NCI-H187 treated with DMSO at 0.1 percent for 48 hours (cell line): ENCODE results near the gene NDUFA8.
"Not testable (repeated sequence)": the region's sequence is repeated elsewhere in the genome, so short reads cannot be mapped to it uniquely, and the experiment has no call there.

Source experiments
- DNase-seq: peaks from one replicate; lab custom pipeline; 2025; lab: John Stamatoyannopoulos, UW

The NDUFA8 gene

DNA sequence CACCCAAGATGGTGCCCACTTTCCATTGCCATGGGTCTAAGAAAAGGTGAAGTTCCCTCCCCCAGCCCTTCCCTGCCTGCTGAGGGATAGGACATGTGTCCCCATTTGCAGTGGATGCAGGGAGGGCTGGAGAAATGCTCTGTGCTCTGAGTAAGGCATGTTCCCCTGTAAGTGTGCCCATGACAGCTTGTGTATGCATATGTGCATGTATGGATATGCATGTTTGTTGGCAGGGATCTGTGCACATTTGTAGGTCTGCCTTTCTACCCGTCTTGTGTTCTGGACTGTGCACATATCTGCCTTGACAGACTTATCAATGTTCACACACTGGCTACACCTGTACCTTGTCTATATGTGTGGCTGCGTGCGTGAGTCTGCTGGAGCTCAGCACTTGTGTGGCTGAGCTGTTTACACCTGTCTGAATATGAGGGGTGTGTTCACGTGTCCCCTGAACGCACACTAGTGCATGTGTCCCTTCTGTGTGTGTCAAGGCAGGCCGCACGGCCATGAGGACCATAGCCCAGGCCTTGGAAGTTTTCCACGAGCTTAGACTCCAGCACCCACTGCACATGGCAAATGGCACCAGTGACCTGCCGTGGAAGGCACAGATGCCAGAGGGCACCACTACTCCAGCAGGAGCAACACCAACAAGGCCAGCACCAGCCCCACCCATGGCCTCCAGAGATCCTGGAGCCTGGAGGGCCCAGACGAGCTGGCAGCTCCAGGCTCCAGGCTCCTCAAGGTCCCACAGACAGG is 39.1 kb downstream of the NDUFA8 start:
- no peak for DNase-seq

DNA sequence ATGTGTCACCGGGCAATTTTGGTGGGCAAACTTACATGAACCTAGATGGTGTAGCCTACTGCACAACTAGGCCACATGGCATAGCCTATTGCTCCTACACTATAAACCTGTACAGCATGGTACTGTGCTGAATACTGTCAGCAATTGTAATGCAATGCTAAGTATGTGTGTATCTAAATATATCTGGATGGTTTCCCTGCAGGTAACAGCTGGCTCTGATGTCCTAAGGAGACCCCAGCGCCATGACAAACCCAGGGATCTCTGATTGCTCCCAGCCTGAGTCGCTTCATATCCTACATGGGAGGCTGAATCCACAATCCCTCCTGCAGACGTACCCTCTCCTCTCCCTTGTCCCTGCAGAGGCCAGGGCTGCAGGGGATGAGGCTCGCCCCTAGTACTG is 39.9 kb downstream of the NDUFA8 start:
- DNase-seq: no peak

DNA sequence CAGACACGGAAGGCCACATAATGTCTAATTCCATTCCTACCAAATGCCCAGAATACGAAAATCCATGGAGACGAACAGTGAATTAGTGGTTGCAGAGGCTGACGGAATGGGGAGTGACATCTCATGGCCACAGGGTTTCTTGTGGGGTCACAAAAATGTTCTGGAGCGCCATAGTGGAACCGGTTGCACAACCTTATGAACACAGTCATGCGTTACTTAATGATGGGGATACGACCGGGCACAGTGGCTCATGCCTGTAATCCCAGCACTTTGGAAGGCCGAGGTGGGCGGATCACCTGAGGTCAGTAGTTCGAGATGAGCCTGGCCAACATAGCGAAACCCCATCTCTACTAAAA is 40.4 kb downstream of the NDUFA8 start:
- no peak for DNase-seq

DNA sequence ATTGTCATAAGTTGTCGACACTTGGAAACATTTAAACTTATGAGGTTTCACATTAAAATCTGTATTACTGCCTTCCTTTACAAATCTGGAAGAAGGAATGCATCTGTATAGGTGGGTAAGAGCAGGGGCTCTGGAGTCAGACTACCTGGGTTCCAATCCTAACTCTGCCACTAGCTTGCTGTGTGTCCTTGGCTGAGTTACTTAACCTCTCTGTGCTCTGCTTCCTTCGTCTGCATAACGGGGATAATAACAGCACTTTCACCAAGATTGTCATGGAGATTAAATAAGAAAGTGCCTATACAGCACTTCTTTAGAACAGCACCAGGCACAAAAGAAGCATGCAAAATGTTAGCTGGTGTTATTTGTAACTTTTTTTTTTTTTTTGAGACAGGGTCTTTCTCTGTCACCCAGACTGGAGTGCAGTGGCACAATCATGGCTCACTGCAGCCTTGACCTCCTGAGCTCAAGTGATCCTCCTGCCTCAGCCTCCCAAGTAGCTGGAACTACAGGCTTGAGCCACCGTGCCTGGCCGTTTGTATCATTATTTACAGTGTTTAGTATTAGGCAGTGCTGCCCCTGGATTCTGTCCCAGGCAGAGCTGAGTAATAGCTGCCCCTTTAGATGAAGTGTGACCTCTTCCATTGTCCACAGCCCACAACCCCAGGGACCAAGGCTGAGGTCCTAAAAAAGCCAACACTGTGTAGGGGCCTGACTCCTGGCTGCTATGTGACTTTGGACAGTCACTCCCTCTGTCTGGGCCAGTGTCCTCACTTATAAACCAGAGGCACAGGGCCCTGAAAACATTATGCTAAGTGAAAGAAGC is 41.0 kb downstream of the NDUFA8 start:
- no peak for DNase-seq

DNA sequence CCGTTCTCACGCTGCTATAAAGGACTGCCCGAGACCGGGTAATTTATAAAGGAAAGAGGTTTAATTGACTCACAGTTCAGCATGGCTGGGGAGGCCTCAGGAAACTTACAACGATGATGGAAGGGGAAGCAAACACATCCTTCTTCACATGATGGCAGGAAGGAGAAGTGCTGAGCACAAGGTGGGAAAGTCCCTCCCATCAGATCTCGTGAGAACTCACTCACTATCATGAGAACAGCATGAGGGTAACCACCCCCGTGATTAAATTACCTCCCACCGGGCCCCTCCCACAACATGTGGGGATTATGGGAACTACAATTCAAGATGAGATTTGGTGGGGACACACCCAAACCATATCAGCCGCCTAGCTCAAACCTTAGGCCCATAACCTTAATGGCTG is 42.3 kb downstream of the NDUFA8 start:
- DNase-seq: not testable (repeated sequence)

DNA sequence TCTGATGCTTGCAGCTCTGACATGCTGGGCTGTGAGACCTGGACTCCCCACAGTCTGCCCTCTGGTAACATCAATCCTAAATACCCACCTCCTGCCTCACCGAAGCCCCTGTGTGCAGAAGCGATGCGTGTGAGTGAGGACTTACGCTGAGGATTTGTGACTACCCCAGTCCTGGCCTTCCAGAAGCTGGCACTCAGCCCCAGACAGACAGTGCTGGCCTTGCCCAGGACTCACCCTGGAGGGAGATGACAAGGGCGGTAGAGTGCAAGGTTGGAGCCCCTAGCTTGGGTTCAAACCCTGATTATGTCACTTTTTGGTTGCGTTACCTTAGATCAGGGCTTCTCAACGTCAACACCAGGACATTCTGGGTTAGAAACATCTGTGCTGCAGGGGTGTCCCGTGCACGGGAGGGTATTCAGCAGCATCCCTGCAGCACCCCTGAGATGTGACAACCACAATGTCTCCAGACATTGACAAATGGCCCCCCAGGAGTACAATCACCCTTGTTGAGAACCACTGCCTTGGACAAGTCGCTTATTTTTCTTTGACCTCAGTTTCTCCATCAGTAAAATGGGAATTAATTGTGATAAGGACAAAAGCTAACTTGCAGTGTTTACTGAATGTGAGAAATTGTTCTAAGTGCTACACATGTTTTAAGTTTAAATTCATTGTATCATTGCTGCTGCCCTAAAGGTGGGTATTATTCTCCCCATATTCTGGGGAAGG is 43.0 kb downstream of the NDUFA8 start:
- DNase-seq: no peak

DNA sequence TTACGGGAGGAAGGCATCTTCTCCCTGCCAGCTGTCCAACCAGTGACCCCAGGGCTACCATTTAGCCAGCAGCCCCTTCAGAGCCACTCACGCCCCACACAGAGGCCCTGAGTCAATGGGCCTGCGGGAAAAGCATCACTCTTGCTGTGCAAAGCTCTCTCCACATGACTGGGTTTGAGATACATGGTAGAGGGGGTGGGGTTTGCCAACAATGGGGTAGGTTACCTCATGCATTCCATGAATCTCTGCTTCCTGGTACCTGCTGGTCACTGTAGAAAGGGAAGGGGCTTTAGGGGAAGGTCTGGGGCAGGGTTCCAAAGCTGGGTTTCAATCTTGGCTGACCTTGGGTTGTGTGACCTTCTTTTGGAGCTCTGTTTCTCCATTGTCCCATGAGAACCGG is 43.5 kb downstream of the NDUFA8 start:
- DNase-seq: no peak

DNA sequence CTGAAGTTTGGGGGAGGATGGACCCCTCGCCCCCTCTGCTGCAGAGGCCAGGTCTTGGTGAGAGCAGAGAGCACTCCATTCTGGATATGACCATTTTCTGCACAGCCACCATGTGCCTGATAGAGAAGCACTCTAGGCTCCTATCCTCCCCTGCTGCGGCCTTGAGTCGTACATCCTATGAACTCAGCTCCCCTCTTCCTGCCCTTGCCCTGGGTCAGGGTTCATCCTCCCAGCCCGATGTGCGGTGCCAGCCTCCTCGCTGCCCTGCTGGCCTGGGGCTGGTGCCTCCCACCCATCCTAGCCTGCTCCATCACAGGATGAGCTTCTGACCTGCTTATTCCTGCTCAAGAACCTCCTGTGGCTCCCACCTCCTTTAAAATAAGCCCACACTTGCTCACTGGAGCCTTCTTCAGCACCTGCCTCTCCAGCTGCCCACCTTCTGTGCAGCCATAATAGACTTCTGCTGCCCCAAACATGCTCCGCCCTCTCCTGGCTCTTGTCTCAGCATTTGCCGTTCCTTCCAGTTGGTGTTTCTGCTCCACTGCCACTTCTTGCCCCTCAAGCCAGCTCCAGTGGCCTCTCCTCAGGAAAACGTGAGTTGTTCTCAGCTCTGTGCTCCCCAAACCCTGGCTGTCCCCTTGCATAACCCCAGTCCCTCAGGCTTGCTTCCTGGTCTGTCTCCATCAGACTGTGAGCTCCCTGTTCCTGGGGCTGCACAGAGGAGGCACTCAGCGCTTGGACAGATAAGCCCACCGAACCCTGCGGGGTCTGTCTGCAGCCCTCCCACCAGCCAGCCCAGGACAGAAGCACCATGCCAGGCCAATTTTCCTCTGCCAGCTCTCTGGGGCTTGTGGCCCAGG is 44.2 kb downstream of the NDUFA8 start:
- no peak for DNase-seq

DNA sequence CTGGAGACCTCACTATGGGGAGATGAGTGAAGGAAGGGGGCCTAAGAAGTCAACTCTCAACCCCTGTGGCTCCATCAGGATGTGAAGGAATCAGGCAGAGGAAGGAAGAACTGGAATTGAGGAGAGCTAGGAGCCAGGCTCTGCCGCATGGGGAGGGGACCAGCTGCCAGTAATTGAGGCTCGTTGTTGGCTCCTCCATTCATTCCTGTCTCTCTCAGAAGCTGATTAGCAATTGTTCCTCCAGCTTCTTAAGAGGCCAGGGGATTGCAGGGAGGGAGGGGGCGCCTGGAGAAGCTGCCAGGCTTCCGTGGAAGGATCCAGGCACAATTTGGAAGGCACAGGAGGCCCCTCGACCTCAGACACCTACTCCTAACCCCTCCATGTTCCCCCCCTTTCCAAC is 46.0 kb downstream of the NDUFA8 start:
- no peak for DNase-seq

DNA sequence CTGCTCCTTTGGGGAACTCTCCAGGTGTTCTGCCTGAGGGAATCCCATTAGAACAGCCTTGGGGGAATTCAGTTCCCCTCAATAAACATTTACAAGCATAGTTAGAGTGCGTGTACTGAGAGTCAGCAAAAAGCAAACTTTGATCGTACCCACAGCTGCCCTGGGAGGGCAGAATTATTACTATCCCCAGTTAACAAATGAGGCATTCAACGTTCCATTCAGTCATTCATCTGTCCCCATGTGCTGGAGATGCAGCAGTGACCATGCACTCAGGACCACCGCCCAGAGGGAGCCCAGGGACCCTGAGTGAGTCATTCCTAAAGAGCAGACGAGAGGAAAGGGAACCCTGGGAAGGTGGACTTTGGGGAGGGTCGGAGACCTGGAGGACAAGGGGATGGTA is 47.3 kb downstream of the NDUFA8 start:
- no peak for DNase-seq

DNA sequence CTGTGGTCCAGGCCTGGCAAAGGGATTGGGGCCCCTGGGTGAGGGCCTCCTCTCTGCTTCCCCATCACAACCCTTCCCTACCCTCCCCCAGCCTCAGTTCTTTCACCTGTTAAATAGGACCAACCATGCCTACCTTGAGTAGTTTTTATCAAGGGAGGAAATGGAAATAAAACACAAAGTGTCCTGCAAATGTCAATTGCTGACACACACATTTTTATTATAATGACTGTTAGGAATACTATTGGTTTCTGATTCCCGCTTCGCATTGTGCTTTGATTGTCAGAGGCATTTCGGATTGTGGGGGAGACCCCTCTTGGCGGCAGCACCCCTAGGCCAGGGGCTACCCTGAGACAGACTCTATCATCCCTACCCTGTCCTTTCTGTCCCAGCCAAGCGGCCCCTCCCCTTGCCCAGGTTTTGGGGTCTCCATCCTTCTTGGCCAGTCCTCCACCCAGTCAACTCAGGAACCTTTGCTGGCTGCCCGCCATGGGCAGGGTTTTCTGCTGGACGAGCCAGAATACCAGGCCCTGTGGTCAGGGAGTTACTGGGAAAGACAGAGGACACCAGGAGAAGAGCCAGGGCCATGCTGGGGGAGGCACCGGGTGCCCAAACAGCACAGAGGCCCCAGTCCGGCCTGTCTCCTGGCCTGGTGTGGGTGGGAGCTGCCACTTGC is 48.0 kb downstream of the NDUFA8 start:
- no peak for DNase-seq

DNA sequence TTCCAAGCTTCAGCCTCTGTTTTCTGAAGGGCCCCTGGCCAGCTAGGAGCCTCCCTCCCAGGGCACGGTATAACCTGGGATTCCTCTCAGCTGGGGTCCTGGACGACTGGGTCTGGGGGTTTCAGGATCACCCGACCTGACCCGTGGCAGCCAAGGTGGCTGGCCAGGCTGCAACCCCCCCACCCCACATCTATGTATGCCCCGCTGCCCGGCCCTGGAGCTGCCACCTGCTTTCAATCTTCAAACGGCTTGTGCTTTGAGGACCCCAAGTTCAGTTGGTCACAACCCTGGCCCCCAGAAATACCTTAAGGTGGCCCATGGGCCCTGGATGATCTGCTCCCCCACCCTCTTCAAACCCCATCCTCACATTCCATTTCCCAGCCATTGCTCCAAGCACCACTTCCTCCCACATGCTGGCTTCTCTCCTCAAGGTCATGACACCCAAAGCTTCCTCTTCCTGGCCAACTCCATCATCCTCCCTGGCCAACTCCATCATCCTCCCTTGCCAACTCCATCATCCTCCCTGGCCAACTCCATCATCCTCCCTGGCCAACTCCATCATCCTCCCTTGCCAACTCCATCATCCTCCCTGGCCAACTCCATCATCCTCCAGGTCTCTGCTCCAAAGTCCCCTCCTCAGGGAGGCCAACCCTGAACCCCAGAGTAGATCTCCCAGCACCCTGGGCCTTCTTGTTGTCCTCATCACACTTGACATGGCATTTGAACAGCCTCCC is 49.3 kb downstream of the NDUFA8 start:
- no peak for DNase-seq

DNA sequence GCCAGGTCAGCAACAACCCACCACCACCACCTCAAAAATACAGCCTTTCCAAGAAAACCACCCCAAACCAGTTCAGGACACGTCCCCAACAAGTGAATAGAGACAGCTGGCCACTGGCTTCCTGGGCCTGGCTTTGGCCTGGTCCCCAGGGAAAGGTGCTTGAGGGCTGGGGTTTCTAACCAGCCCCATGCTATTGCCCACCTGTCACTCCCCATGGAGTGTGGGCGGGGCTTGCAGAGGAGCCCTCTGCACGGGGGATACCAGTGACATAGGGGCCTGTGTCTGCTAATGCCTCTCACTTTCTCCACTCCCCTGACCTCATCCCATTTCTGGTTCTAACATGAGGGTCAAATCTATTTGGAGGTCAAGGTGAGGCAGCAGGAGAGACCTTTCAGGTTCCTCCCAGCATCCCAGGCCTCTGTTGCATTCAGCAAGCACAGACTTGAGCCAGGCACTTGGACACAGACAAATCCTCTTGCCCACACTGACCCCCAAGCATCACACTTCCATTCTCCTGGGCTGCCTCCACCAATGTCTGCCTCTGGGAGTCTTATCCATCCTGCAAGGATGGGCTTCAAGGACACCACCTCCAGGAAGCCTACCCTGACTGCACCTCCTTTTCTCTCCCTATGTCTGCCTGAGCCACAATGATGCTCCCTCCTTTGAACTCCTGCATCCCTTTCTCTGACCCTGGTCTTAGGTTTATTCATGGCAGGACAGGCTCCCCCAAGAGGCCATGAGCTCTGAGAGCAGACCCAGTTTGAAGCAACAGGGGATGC is 50.4 kb downstream of the NDUFA8 start:
- DNase-seq: no peak

DNA sequence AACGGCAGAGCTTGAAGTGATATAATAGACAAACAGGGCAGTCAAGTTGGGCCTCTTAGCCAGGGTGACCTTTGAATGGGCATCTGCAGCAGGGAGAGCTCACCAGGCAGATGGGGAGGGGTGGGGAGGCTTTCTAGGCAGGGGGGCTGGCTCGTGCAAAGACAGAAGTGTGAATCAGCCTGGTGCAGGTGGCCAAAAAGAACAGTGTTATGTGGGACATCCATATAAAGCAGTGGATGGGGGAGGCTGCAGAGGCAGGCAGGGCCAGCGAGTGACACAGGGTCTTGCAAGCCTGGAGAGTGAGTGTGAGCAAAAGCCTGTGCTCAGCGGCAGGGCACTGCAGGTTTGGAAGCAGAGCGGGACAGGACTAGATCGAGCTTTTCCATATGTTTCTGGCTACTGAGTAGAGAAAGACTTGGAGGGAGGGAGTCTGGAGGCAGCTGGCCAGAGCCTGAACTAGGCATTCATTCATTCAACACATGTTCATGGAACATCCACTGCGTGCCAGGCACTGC is 52.2 kb downstream of the NDUFA8 start:
- no peak for DNase-seq

DNA sequence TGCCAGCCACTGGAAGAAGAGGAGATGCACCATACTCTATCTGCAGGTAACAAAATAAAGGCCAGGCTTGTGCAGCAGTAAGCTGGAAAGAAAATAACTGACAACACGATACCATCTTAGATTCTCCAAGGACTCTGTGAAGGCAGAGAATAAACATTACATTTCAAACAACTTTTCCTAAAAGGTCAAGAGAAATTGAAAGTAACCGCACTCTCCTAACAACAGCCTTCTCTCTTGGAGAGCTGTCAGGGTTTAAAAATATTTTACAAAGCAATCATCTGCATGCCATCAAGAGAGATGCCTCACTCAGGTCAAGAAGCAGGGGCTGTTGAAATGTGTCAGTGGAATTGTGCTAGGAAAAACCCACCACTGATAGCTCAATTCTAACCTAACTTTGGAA is 53.0 kb downstream of the NDUFA8 start:
- no peak for DNase-seq

DNA sequence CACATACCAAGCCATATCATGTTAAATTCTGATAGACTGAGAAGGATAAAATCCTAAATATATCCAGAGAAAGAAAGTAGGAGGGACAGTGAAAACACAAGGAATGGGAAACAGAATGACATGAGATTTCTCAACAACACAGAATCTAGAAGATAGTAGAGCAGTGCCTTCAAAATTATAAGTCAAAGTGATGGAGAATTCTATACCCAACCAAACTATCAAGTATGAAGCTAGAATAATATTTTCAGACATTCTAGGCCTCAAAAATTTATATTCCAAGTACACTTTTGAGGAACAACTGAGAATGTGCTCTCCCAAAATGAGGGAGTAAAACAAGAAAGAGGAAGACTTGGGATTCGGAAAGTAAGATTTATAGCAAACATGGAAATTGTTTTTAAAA is 55.6 kb downstream of the NDUFA8 start:
- no peak for DNase-seq

DNA sequence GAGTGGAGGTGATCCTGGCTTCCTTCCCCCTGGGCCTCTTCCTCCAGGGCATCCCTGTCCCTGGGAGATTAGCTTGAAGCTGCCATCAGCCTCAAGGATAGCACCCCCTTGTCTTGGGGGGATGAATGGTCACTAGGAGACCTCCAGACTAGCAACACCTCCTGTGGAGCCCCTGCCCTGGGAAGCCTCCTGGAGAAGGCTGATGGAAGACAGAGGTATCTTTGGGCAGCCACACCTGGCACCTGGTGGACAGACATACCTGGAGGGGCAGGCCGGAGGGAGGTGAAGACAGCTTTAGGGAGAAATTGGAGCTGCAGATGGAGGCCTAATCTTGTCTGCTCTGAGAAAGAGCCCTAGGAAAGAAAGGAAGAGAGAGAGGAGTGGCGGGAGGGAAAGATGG is 57.4 kb downstream of the NDUFA8 start:
- DNase-seq: no peak

DNA sequence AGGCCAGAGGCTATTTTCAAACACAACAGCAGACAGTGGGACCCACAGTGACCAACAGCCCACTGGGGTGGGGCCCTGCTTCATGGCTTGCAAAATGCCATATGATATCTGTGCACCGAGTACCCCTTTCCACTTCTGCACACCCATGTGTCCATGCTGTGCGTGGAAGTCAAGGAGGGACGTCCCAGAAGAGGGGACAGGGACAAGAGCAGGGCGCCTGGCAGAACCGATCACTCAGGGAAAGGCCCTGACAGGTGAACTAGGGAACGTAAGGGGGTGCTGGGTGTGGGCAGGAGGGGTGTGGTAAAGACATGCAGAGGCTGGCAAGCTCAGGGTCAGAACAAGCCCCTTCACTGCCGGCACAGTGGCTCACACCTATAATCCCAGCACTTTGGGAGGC is 58.8 kb downstream of the NDUFA8 start:
- DNase-seq: no peak

DNA sequence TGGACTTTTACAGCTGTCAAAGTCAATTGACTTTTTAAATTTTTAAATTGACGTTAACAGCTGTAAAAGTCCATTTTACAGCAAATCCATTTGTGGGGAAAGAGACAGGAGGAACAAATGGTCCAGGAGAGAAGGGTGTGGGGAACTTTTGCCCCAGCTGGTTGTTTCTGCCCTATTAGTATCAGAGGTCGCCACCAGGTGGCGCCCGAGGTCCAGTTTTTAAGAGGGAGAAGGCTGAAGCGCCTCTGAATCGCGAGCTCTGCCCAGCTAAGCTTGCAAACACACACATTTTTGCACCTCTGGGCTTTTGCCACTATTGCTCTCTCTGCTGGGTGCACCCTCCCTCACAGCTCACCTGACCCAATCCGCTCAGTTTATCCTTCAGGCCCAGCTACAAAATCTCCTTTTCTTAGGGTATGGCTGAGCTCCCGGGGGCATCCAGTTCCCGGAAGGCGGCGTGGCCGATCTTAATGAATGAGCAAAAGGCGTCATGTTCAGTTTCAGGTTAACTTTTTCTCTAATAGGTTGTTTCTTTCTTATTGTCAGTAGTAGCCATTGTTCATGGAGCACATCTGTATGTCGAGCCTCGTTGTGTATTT is 60.2 kb downstream of the NDUFA8 start:
- no peak for DNase-seq
